ENCODE data around the gene GRK3. TPM values are rescaled to one million over a fixed set of nuclear protein-coding genes. Genes with fewer than 3 reads are reported as not detected.
"Not testable (repeated sequence)": the region's sequence is repeated elsewhere in the genome, so short reads cannot be mapped to it uniquely, and the experiment has no call there.

GRK3 gene
- total RNA-seq, 4 donors from 2014 or later: 17.2 to 45.1 (median 27.1) TPM

GRCh38 chr22:25704701-25705100 is 140.2 kb downstream of the GRK3 start:
- no peak for DNase-seq (ENCODE audit: low spot score)
- ATAC-seq (ENCODE audit: low FRiP score): no peak
- TF ChIP-seq, protein P1, sequence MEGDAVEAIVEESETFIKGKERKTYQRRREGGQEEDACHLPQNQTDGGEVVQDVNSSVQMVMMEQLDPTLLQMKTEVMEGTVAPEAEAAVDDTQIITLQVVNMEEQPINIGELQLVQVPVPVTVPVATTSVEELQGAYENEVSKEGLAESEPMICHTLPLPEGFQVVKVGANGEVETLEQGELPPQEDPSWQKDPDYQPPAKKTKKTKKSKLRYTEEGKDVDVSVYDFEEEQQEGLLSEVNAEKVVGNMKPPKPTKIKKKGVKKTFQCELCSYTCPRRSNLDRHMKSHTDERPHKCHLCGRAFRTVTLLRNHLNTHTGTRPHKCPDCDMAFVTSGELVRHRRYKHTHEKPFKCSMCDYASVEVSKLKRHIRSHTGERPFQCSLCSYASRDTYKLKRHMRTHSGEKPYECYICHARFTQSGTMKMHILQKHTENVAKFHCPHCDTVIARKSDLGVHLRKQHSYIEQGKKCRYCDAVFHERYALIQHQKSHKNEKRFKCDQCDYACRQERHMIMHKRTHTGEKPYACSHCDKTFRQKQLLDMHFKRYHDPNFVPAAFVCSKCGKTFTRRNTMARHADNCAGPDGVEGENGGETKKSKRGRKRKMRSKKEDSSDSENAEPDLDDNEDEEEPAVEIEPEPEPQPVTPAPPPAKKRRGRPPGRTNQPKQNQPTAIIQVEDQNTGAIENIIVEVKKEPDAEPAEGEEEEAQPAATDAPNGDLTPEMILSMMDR (IDR thresholded peaks at IDR 0.05): no peak

GRCh38 chr22:25706197-25706596 is 141.7 kb downstream of the GRK3 start:
- ATAC-seq (ENCODE audit: low FRiP score) (no peak), DNase-seq (ENCODE audit: low spot score) (no peak)
- TF ChIP-seq, protein P1 (IDR thresholded peaks at IDR 0.05): no peak

DNA sequence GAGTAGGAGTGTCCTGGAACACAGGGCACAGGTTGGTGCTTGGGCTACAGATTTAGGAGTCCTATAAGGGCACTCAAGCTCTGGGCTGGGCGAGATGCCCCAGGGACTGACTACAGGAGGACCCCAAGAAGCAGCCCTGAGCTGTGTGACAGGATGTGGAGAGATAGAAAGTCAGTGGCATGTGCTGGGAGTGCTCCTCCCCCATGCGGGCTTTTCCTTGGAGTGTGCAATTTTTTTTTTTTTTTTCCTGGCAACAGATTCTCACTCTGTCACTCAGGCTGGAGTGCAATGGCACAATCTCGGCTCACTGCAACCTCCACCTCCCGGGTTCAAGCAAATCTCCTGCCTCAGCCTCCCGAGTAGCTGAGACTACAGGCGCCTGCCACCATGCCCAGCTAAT is 144.0 kb downstream of the GRK3 start:
- DNase-seq (ENCODE audit: low spot score); ATAC-seq (ENCODE audit: low FRiP score): not testable (repeated sequence)

- ATAC-seq (ENCODE audit: low FRiP score) (no peak), DNase-seq (ENCODE audit: low spot score) (no peak)
- TF ChIP-seq, protein P1 (IDR thresholded peaks at IDR 0.05): no peak
Measured at GRCh38 chr22:25709758-25710157, 145.3 kb downstream of the GRK3 start.

DNA sequence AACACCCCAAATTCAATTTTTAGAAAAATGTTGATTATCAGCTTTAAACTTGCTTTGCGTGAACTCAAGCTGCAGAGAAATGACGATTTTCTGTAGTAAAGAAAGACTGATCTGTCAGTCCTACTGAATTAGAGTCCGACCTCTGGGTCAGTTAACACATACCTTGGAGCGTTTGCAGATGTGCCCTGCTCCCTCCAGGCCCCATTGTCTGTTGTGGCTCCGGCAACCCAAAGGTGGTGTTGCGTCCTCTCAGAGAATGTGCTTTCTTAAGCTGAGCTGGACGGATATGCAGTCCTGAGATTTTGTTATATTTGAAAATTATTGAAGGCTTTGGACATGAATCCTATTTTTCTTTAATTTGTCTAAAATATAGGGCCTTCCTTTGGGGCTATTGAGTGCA is 146.0 kb downstream of the GRK3 start:
- TF ChIP-seq, protein P1 (IDR thresholded peaks at IDR 0.05): no peak
- DNase-seq (ENCODE audit: low spot score): no peak
- no peak for ATAC-seq (ENCODE audit: low FRiP score)

DNA sequence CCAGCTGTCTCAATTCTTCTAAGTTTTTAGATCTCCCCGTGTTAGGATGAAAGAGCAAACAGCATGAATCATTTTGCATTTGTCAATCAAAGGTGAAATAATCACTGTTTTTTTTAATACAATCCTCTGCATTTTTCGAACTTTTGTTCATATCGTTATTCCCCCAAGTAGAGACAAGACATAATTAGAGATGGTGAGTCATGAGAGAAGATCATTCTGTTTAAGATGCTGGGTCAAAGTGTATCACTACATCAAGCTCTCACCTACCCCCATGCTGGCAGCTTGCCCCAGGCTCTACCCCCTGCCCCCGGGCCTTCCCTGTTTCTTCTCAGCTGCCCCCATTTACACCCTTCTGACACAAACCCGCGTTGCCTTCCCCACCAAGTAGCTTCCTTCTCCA is 147.0 kb downstream of the GRK3 start:
- DNase-seq (ENCODE audit: low spot score): no peak
- TF ChIP-seq, protein P1 (IDR thresholded peaks at IDR 0.05): no peak
- ATAC-seq (ENCODE audit: low FRiP score): no peak

- no peak for ATAC-seq (ENCODE audit: low FRiP score)
- DNase-seq (ENCODE audit: low spot score): no peak
- TF ChIP-seq, protein P1 (IDR thresholded peaks at IDR 0.05): no peak
Measured at GRCh38 chr22:25712661-25713400, 148.4 kb downstream of the GRK3 start.

Data from omental fat pad (tissue), 4 donors.